K562 (cell line): ENCODE results near the gene TEKT2. TPM values are rescaled to one million over a fixed set of nuclear protein-coding genes. Genes with fewer than 3 reads are reported as not detected.

Experiments
- ARID2 ChIP-seq: fragments of 450-650 bp; IDR thresholded peaks from 2 replicates; pipeline ENCODE4 v1.6.1; 2017; ENCODE audit warnings: antibody characterized with exemption, mild to moderate bottlenecking
- ATF1 ChIP-seq, 2 experiments: fragments of 450-650 bp in 1 of 2; IDR thresholded peaks; 2 replicates each; pipeline ENCODE4 v1.6.1; 2016; ENCODE audit warnings: missing compliant biosample characterization in 1 of 2, missing genetic modification characterization in 1 of 2
- FOSL1 ChIP-seq: fragments of 200-800 bp; sonication (Bioruptor generic); conservative IDR thresholded peaks from 2 replicates; pipeline ENCODE4 v1.6.1; 2016; ENCODE audit warnings: missing genetic modification characterization, missing compliant biosample characterization
- GABPB1 ChIP-seq: sonication (generic); formaldehyde crosslinking; IDR thresholded peaks from 2 replicates; pipeline ENCODE4 v1.8.0; 2022; ENCODE audit warnings: mild to moderate bottlenecking, missing genetic modification reagents
- HDAC8 ChIP-seq: fragments of 450-650 bp; IDR thresholded peaks from 2 replicates; pipeline ENCODE4 v1.6.1; 2016; ENCODE audit warnings: mild to moderate bottlenecking, missing genetic modification characterization, moderate library complexity, missing compliant biosample characterization
- JUNB ChIP-seq: fragments of 450-650 bp; formaldehyde crosslinking; conservative IDR thresholded peaks from 2 replicates; pipeline ENCODE4 v1.4.0; 2020; ENCODE audit warnings: mild to moderate bottlenecking
- MAZ ChIP-seq, 2 experiments: fragments of 450-650 bp in 1 of 2; sonication (generic) in 1 of 2; formaldehyde crosslinking; IDR thresholded peaks in 1 of 2; conservative IDR thresholded peaks in 1 of 2; 2 replicates each; pipeline versions ENCODE4 v1.4.0 to v1.5.0; 2020; ENCODE audit warnings: mild to moderate bottlenecking in 1 of 2, missing genetic modification reagents in 1 of 2
- NEUROD1 ChIP-seq: fragments of 150-350 bp; IDR thresholded peaks from 2 replicates; pipeline ENCODE4 v1.6.1; 2014; ENCODE audit warnings: borderline replicate concordance, low read length, low read depth; ENCODE audit not compliant: partially characterized antibody
- RAD21 ChIP-seq, 2 experiments: fragments of 250-450 bp in 1 of 2; fragments of 450-650 bp in 1 of 2; sonication (Bioruptor Pico) in 1 of 2; formaldehyde crosslinking in 1 of 2; IDR thresholded peaks in 1 of 2; conservative IDR thresholded peaks in 1 of 2; 2 replicates each; pipeline versions ENCODE4 v1.4.0 to v1.8.0; 2020 to 2022; ENCODE audit warnings: mild to moderate bottlenecking in 2 of 2, moderate library complexity in 1 of 2
- SMAD3 ChIP-seq: fragments of 450-650 bp; formaldehyde crosslinking; conservative IDR thresholded peaks from 2 replicates; pipeline ENCODE4 v1.4.0; 2020; ENCODE audit warnings: mild to moderate bottlenecking
- SRSF1 ChIP-seq: fragments of 200-400 bp; formaldehyde crosslinking; IDR thresholded peaks from 2 replicates; pipeline ENCODE4 v1.6.1; 2017; ENCODE audit warnings: mild to moderate bottlenecking, low read depth, low read length, moderate library complexity
- TEAD4 ChIP-seq, 2 experiments: sonication (generic) in 1 of 2; formaldehyde crosslinking in 1 of 2; IDR thresholded peaks; 2 replicates each; pipeline versions ENCODE4 v1.6.1 to v1.8.0; 2012 to 2022; ENCODE audit warnings: borderline replicate concordance in 1 of 2, inconsistent platforms in 1 of 2, low read length in 1 of 2, mild to moderate bottlenecking in 1 of 2, missing genetic modification reagents in 1 of 2
- YY1 ChIP-seq, 3 experiments: IDR thresholded peaks; 2 replicates each; pipeline ENCODE4 v1.6.1; 2011; ENCODE audit warnings: low read length in 2 of 3, mild to moderate bottlenecking in 2 of 3, moderate library complexity in 2 of 3, borderline replicate concordance in 1 of 3, control low read depth in 1 of 3, low read depth in 1 of 3; ENCODE audit not compliant: insufficient read depth in 3 of 3, insufficient replicate concordance in 2 of 3, control insufficient read depth in 1 of 3, insufficient read length in 1 of 3; ENCODE audit errors: extremely low read depth in 1 of 3
- ZNF224 ChIP-seq: sonication (generic); formaldehyde crosslinking; IDR thresholded peaks from 2 replicates; pipeline ENCODE4 v1.8.0; 2022; ENCODE audit warnings: mild to moderate bottlenecking, missing genetic modification reagents
- ZNF347 ChIP-seq: fragments of 450-650 bp; formaldehyde crosslinking; IDR thresholded peaks from 2 replicates; pipeline ENCODE4 v1.4.0; 2020; ENCODE audit warnings: low read depth, mild to moderate bottlenecking, moderate library complexity
- ZNF444 ChIP-seq: fragments of 250-450 bp; sonication (Bioruptor Pico); IDR thresholded peaks from 2 replicates; pipeline ENCODE4 v1.4.0; 2020; ENCODE audit warnings: mild to moderate bottlenecking, moderate library complexity
- ZNF695 ChIP-seq: fragments of 450-650 bp; formaldehyde crosslinking; IDR thresholded peaks from 2 replicates; pipeline ENCODE4 v1.4.0; 2020; ENCODE audit warnings: mild to moderate bottlenecking, moderate library complexity
- polyA plus RNA-seq, 8 experiments: library from polyadenylated mRNA; depleted of rRNA in 4 of 8; stranded (reverse) in 5 of 8; unstranded in 3 of 8; fragments of >200 nt; fragmentation: Nextera tagmentation in 2 of 8; fragmentation: Illumina TruSeq in 1 of 8; extraction: Ambion mirVana in 2 of 8; extraction: Trizol in 1 of 8; gene quantifications; 2 replicates each; pipeline versions ENCODE4 v1.2.1 to v1.2.3, GENCODE V29; 2011 to 2014; ENCODE audit warnings: inconsistent platforms in 1 of 8, missing spikeins in 1 of 8
- total RNA-seq, 7 experiments: library from RNA; depleted of rRNA in 6 of 7; stranded (reverse); fragments of >200 nt in 6 of 7; fragmentation: Illumina TruSeq in 2 of 7; extraction: Trizol in 2 of 7; gene quantifications; 2 replicates each; pipeline versions ENCODE4 v1.2.1 to v1.2.3, GENCODE V29; 2011 to 2021; ENCODE audit warnings: low replicate concordance in 1 of 7
- TF ChIP-seq, protein P1 (sequence below), 2 experiments: fragments of 450-650 bp; conservative IDR thresholded peaks; 2 replicates each; pipeline ENCODE4 v1.6.1; 2017; ENCODE audit warnings: mild to moderate bottlenecking in 2 of 2, moderate library complexity in 2 of 2
- TF ChIP-seq, protein P2 (sequence below): fragments of 450-650 bp; formaldehyde crosslinking; IDR thresholded peaks from 2 replicates; pipeline ENCODE4 v1.4.0; 2022; ENCODE audit warnings: missing genetic modification characterization
- TF ChIP-seq, protein P3 (sequence below): IDR thresholded peaks from 2 replicates; pipeline ENCODE4 v1.6.1; 2011; ENCODE audit not compliant: insufficient read length; ENCODE audit errors: extremely low read depth

TEKT2 gene
- total and polyA plus RNA-seq, 9 of the 15 experiments (the other 6 are each of a cell fraction or from before 2014, with no cell fraction given), result 0.06 to 0.94 (median 0.30) TPM; not detected in 1

DNA sequence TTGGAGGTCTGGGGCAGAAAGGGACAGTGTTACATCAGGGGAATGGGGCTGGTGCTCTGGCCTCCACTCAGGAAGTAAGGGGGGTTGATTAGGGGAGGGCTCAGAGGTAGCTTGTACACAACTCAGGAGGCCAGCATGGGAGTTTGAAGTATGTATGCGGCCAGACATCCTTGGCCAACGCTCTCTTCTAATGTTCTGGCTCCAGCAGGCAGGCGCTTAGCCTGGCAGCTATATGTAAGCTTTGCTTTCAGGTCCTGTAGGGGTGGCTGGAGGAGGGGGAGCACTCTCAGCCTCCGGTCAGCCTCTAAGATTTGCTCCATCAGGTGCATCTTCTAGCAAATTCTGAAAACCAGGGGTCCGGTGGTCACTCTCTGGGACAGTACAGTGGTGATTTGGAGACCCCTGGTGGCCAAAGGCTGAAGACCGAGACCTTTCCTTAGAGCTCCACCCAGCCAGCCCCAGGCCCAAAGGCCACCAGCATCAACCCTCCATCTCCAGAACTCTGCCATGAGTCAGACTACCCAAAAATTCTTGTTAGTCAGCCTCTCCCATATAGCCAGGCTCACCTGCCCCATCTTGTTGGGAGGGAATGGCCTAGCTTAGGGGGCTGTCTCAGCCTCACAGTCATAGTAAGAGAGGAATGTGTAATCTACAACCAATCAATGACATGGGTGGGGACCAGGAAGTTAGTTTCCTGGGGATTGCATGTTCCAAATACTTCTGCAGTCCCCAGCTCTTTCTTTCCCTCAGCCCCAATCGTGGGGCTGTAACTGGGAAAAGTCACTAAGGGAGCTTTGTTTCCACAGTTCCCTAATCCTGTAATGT is 50.8 kb downstream of the TEKT2 start (continued):
- TF ChIP-seq TEAD4 (IDR thresholded peaks at IDR 0.05; ENCODE audit: low read length), result peak; percentile 59; the same call in 1 of the 2 replicates
- TF ChIP-seq TEAD4 (CRISPR knock-in tag; IDR thresholded peaks at IDR 0.05; ENCODE audit: borderline replicate concordance), result no peak
- no peak for TF ChIP-seq SMAD3 (CRISPR knock-in tag)
- TF ChIP-seq ZNF224, result no peak
- TF ChIP-seq, protein P1, sequence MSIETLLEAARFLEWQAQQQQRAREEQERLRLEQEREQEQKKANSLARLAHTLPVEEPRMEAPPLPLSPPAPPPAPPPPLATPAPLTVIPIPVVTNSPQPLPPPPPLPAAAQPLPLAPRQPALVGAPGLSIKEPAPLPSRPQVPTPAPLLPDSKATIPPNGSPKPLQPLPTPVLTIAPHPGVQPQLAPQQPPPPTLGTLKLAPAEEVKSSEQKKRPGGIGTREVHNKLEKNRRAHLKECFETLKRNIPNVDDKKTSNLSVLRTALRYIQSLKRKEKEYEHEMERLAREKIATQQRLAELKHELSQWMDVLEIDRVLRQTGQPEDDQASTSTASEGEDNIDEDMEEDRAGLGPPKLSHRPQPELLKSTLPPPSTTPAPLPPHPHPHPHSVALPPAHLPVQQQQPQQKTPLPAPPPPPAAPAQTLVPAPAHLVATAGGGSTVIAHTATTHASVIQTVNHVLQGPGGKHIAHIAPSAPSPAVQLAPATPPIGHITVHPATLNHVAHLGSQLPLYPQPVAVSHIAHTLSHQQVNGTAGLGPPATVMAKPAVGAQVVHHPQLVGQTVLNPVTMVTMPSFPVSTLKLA (conservative IDR thresholded peaks at IDR 0.05), result no peak
- no peak for TF ChIP-seq HDAC8 (tag)
- TF ChIP-seq ARID2, result peak; percentile 61; the same call in 1 of the 2 replicates
- TF ChIP-seq GABPB1 (CRISPR knock-in tag), result peak; percentile 58; the same call in 1 of the 2 replicates
- peak in 1 of 2 experiments; percentile 55; a peak in 1 of 4 replicates for TF ChIP-seq MAZ (CRISPR knock-in tag; conservative IDR thresholded peaks at IDR 0.05 in 1 of 2, IDR thresholded peaks at IDR 0.05 in 1 of 2)
- TF ChIP-seq SRSF1, result no peak
- TF ChIP-seq ZNF347 (CRISPR knock-in tag), result no peak
- TF ChIP-seq, protein P2, sequence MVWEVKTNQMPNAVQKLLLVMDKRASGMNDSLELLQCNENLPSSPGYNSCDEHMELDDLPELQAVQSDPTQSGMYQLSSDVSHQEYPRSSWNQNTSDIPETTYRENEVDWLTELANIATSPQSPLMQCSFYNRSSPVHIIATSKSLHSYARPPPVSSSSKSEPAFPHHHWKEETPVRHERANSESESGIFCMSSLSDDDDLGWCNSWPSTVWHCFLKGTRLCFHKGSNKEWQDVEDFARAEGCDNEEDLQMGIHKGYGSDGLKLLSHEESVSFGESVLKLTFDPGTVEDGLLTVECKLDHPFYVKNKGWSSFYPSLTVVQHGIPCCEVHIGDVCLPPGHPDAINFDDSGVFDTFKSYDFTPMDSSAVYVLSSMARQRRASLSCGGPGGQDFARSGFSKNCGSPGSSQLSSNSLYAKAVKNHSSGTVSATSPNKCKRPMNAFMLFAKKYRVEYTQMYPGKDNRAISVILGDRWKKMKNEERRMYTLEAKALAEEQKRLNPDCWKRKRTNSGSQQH, result no peak
- TF ChIP-seq YY1 (IDR thresholded peaks at IDR 0.05; ENCODE audit: borderline replicate concordance in 1 of 3, control insufficient read depth in 1 of 3, extremely low read depth in 1 of 3, insufficient read depth in 3 of 3, insufficient read length in 1 of 3, insufficient replicate concordance in 2 of 3, low read depth in 1 of 3, low read length in 2 of 3), result peak in 1 of 3 experiments; percentile 22
- no peak for TF ChIP-seq NEUROD1
- no peak for TF ChIP-seq ZNF444 (CRISPR knock-in tag)
- TF ChIP-seq JUNB (CRISPR knock-in tag), result no peak
- TF ChIP-seq ATF1 (CRISPR knock-in tag; IDR thresholded peaks at IDR 0.05), result no peak
- TF ChIP-seq ATF1 (tag; IDR thresholded peaks at IDR 0.05), result no peak
- peak; percentile 61 for TF ChIP-seq FOSL1 (tag)
- peak; percentile 89 to 93 for TF ChIP-seq RAD21 (CRISPR knock-in tag; conservative IDR thresholded peaks at IDR 0.05 in 1 of 2, IDR thresholded peaks at IDR 0.05 in 1 of 2)
- TF ChIP-seq ZNF695, result no peak
- TF ChIP-seq, protein P3, sequence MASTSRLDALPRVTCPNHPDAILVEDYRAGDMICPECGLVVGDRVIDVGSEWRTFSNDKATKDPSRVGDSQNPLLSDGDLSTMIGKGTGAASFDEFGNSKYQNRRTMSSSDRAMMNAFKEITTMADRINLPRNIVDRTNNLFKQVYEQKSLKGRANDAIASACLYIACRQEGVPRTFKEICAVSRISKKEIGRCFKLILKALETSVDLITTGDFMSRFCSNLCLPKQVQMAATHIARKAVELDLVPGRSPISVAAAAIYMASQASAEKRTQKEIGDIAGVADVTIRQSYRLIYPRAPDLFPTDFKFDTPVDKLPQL, result no peak
